Measurements from ENCODE around the gene LPP.

Gene LPP

GRCh38 chr3:188465311-188465710 lies 311.4 kb downstream of the LPP start:
- H3K4me3 ChIP-seq, result no peak overlapping the region

GRCh38 chr3:188468196-188468595 lies 314.2 kb downstream of the LPP start:
- no peak for DNase-seq (ENCODE audit: low spot score in 2 of 2)
- Histone ChIP-seq H3K36me3 (replicated peaks) (no peaks in the 10 kb centered on the region), H3K4me3 (no peak overlapping the region), H3K27me3 (ENCODE audit: low read depth) (peaks cover 66% of the 10 kb centered on the region), H3K9me3 (no peaks in the 10 kb centered on the region), H3K4me1 (peaks cover 6% of the 10 kb centered on the region; the same call in 1 of the 2 replicates)
- in situ Hi-C loops (cut with MboI; ENCODE audit: low sequenced_read_pairs), result no loop called here

More at GRCh38 chr3:188465311-188465710, 311.4 kb downstream of the LPP start:
- in situ Hi-C loops (cut with MboI; ENCODE audit: low sequenced_read_pairs), result no loop called here
- Histone ChIP-seq H3K9me3 (no peaks in the 10 kb centered on the region), H3K4me1 (peaks cover 6% of the 10 kb centered on the region; the same call in 1 of the 2 replicates), H3K27me3 (ENCODE audit: low read depth) (peaks cover 69% of the 10 kb centered on the region), H3K36me3 (replicated peaks) (no peaks in the 10 kb centered on the region)
- DNase-seq (ENCODE audit: low spot score in 2 of 2), result peak; percentile 44 to 78

- in situ Hi-C loops (cut with MboI; ENCODE audit: low sequenced_read_pairs), result no loop called here
Observed at GRCh38 chr3:188468662-188469061, 314.7 kb downstream of the LPP start.

GRCh38 chr3:188469228-188469885 lies 315.4 kb downstream of the LPP start:
- Histone ChIP-seq H3K9me3 (no peaks in the 10 kb centered on the region), H3K4me1 (peaks cover 6% of the 10 kb centered on the region; the same call in 1 of the 2 replicates), H3K36me3 (replicated peaks) (no peaks in the 10 kb centered on the region), H3K4me3 (no peak overlapping the region), H3K27me3 (ENCODE audit: low read depth) (peaks cover 56% of the 10 kb centered on the region)
- in situ Hi-C loops (cut with MboI; ENCODE audit: low sequenced_read_pairs), result no loop called here
- no peak for DNase-seq (ENCODE audit: low spot score in 2 of 2)

More at GRCh38 chr3:188468662-188469061, 314.7 kb downstream of the LPP start:
- peaks cover 6% of the 10 kb centered on the region; the same call in 1 of the 2 replicates for H3K4me1 ChIP-seq
- no peaks in the 10 kb centered on the region for H3K9me3 ChIP-seq
- H3K4me3 ChIP-seq, result no peak overlapping the region
- DNase-seq (ENCODE audit: low spot score in 2 of 2), result no peak
- no peaks in the 10 kb centered on the region for H3K36me3 ChIP-seq (replicated peaks)
- peaks cover 63% of the 10 kb centered on the region for H3K27me3 ChIP-seq (ENCODE audit: low read depth)

- H3K27me3 ChIP-seq (ENCODE audit: low read depth), result peaks cover 49% of the 10 kb centered on the region
Observed at GRCh38 chr3:188470508-188471130, 316.7 kb downstream of the LPP start.

GRCh38 chr3:188471723-188472122 lies 317.8 kb downstream of the LPP start:
- no peak for DNase-seq (ENCODE audit: low spot score in 2 of 2)
- H3K9me3 ChIP-seq, result no peaks in the 10 kb centered on the region
- in situ Hi-C loops (cut with MboI; ENCODE audit: low sequenced_read_pairs), result no loop called here
- H3K4me1 ChIP-seq, result peaks cover 4% of the 10 kb centered on the region; the same call in 1 of the 2 replicates
- H3K36me3 ChIP-seq (replicated peaks), result no peaks in the 10 kb centered on the region
- H3K27me3 ChIP-seq (ENCODE audit: low read depth), result peaks cover 44% of the 10 kb centered on the region
- no peak overlapping the region for H3K4me3 ChIP-seq

More at GRCh38 chr3:188470508-188471130, 316.7 kb downstream of the LPP start:
- Histone ChIP-seq H3K9me3 (no peaks in the 10 kb centered on the region), H3K4me3 (no peak overlapping the region), H3K36me3 (replicated peaks) (no peaks in the 10 kb centered on the region), H3K4me1 (peaks cover 4% of the 10 kb centered on the region; the same call in 1 of the 2 replicates)
- no peak for DNase-seq (ENCODE audit: low spot score in 2 of 2)
- in situ Hi-C loops (cut with MboI; ENCODE audit: low sequenced_read_pairs), result no loop called here

GRCh38 chr3:188472336-188472735 lies 318.4 kb downstream of the LPP start:
- Histone ChIP-seq H3K27me3 (ENCODE audit: low read depth) (peaks cover 39% of the 10 kb centered on the region), H3K36me3 (replicated peaks) (no peaks in the 10 kb centered on the region), H3K9me3 (no peaks in the 10 kb centered on the region), H3K4me1 (peaks cover 4% of the 10 kb centered on the region; the same call in 1 of the 2 replicates), H3K4me3 (no peak overlapping the region)
- in situ Hi-C loops (cut with MboI; ENCODE audit: low sequenced_read_pairs), result no loop called here
- no peak for DNase-seq (ENCODE audit: low spot score in 2 of 2)

- Histone ChIP-seq H3K4me1 (peaks cover 2% of the 10 kb centered on the region; the same call in 1 of the 2 replicates), H3K36me3 (replicated peaks) (no peaks in the 10 kb centered on the region), H3K27me3 (ENCODE audit: low read depth) (peaks cover 34% of the 10 kb centered on the region), H3K4me3 (no peak overlapping the region), H3K9me3 (no peaks in the 10 kb centered on the region)
- DNase-seq (ENCODE audit: low spot score in 2 of 2), result no peak
- in situ Hi-C loops (cut with MboI; ENCODE audit: low sequenced_read_pairs), result no loop called here
Observed at GRCh38 chr3:188473045-188473444, 319.1 kb downstream of the LPP start.

GRCh38 chr3:188473591-188474288 lies 319.8 kb downstream of the LPP start:
- Histone ChIP-seq H3K4me1 (no peaks in the 10 kb centered on the region; the same call in 1 of the 2 replicates), H3K9me3 (no peaks in the 10 kb centered on the region), H3K4me3 (no peak overlapping the region), H3K27me3 (ENCODE audit: low read depth) (peaks cover 31% of the 10 kb centered on the region), H3K36me3 (replicated peaks) (no peaks in the 10 kb centered on the region)
- in situ Hi-C loops (cut with MboI; ENCODE audit: low sequenced_read_pairs), result no loop called here
- DNase-seq (ENCODE audit: low spot score in 2 of 2), result no peak

- Histone ChIP-seq H3K9me3 (no peaks in the 10 kb centered on the region), H3K4me3 (no peak overlapping the region), H3K36me3 (replicated peaks) (no peaks in the 10 kb centered on the region), H3K4me1 (no peaks in the 10 kb centered on the region; the same call in 1 of the 2 replicates), H3K27me3 (ENCODE audit: low read depth) (0 out of 2 replicates have a peak, but pooled peaks cover 2% of the 10 kb centered on the region)
- no peak for DNase-seq (ENCODE audit: low spot score in 2 of 2)
- in situ Hi-C loops (cut with MboI; ENCODE audit: low sequenced_read_pairs), result no loop called here
Observed at GRCh38 chr3:188476935-188477334, 323.0 kb downstream of the LPP start.

GRCh38 chr3:188480011-188480410 lies 326.1 kb downstream of the LPP start:
- Histone ChIP-seq H3K4me1 (no peaks in the 10 kb centered on the region; the same call in 1 of the 2 replicates), H3K27me3 (ENCODE audit: low read depth) (no peaks in the 10 kb centered on the region), H3K36me3 (replicated peaks) (no peaks in the 10 kb centered on the region), H3K4me3 (no peak overlapping the region), H3K9me3 (no peaks in the 10 kb centered on the region)
- in situ Hi-C loops (cut with MboI; ENCODE audit: low sequenced_read_pairs), result no loop called here
- DNase-seq (ENCODE audit: low spot score in 2 of 2), result no peak

- no peaks in the 10 kb centered on the region; the same call in 1 of the 2 replicates for H3K4me1 ChIP-seq
- H3K36me3 ChIP-seq (replicated peaks), result no peaks in the 10 kb centered on the region
- no peaks in the 10 kb centered on the region for H3K27me3 ChIP-seq (ENCODE audit: low read depth)
- H3K4me3 ChIP-seq, result no peak overlapping the region
- no peak for DNase-seq (ENCODE audit: low spot score in 2 of 2)
- in situ Hi-C loops (cut with MboI; ENCODE audit: low sequenced_read_pairs), result no loop called here
- H3K9me3 ChIP-seq, result no peaks in the 10 kb centered on the region
Observed at GRCh38 chr3:188482929-188483328, 329.0 kb downstream of the LPP start.

GRCh38 chr3:188486126-188486525 lies 332.2 kb downstream of the LPP start:
- Histone ChIP-seq H3K9me3 (no peaks in the 10 kb centered on the region), H3K27me3 (ENCODE audit: low read depth) (no peaks in the 10 kb centered on the region), H3K36me3 (replicated peaks) (no peaks in the 10 kb centered on the region), H3K4me1 (no peaks in the 10 kb centered on the region), H3K4me3 (no peak overlapping the region)
- DNase-seq (ENCODE audit: low spot score in 2 of 2), result no peak
- in situ Hi-C loops (cut with MboI; ENCODE audit: low sequenced_read_pairs), result no loop called here

GRCh38 chr3:188486952-188487351 lies 333.0 kb downstream of the LPP start:
- no peaks in the 10 kb centered on the region for H3K4me1 ChIP-seq
- H3K4me3 ChIP-seq, result no peak overlapping the region
- in situ Hi-C loops (cut with MboI; ENCODE audit: low sequenced_read_pairs), result no loop called here
- DNase-seq (ENCODE audit: low spot score in 2 of 2), result no peak
- no peaks in the 10 kb centered on the region for H3K27me3 ChIP-seq (ENCODE audit: low read depth)
- no peaks in the 10 kb centered on the region for H3K36me3 ChIP-seq (replicated peaks)
- no peaks in the 10 kb centered on the region for H3K9me3 ChIP-seq

All from HAP-1 (cell line).